GM19324 (cell line): Measurements from ENCODE around the gene PRKCSH.
"Not testable (repeated sequence)": the region's sequence is repeated elsewhere in the genome, so short reads cannot be mapped to it uniquely, and the experiment has no call there.

Experiments
- ATAC-seq: cut with Tn5 transposase; IDR thresholded peaks from one replicate; pipeline ENCODE4 v1.9.1; 2021; ENCODE audit warnings: mild to moderate bottlenecking, moderate library complexity; ENCODE audit not compliant: unreplicated experiment, low FRiP score

PRKCSH gene, protein sequence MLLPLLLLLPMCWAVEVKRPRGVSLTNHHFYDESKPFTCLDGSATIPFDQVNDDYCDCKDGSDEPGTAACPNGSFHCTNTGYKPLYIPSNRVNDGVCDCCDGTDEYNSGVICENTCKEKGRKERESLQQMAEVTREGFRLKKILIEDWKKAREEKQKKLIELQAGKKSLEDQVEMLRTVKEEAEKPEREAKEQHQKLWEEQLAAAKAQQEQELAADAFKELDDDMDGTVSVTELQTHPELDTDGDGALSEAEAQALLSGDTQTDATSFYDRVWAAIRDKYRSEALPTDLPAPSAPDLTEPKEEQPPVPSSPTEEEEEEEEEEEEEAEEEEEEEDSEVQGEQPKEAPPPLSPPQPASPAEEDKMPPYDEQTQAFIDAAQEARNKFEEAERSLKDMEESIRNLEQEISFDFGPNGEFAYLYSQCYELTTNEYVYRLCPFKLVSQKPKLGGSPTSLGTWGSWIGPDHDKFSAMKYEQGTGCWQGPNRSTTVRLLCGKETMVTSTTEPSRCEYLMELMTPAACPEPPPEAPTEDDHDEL

DNA sequence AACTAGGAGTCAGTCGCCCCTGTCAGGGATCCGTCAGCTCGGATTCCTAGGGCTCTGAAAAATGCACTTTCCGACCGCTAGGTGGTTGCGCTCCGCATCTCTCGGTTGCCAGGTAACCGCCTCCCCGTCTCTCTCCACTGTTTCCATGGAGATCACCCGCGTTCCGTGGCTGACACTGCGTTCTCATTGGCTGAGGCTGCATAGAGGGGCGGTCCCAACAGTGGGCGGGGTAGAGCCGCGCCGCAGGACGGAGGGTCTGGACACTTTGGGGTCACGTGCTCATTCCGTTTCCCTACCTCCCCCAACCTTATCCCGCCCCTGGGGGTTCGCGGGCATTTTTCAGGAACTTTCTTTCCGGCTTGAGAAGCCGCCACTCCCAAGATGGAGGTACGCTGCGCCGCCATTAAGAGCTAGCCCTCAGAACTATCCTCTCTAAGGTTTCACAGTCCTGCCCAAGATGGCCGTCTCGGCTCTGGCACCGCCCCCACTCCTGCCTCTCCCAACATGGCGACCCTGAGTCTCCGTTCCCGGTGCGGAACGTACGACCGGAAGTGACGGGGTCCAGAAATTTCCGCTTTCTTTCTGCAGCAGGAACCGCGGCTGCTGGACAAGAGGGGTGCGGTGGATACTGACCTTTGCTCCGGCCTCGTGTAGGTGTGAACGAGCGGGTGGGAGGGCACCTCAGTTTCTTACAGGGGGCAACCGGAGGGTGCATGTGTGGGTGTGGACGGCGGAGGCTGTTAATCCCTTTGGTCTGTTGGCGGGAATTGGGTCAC, at the start of gene PRKCSH, which contains the start of gene ODAD3:
PRKCSH (plus strand) TSS at position 579 of the 776 bp plus-strand sequence. CDS start 483 bp downstream, outside the sequence.
ODAD3 (minus strand) TSS at position 65 of the 776 bp plus-strand sequence. CDS start 105 bp downstream, outside the sequence.
- peak; percentile 91 for ATAC-seq

DNA sequence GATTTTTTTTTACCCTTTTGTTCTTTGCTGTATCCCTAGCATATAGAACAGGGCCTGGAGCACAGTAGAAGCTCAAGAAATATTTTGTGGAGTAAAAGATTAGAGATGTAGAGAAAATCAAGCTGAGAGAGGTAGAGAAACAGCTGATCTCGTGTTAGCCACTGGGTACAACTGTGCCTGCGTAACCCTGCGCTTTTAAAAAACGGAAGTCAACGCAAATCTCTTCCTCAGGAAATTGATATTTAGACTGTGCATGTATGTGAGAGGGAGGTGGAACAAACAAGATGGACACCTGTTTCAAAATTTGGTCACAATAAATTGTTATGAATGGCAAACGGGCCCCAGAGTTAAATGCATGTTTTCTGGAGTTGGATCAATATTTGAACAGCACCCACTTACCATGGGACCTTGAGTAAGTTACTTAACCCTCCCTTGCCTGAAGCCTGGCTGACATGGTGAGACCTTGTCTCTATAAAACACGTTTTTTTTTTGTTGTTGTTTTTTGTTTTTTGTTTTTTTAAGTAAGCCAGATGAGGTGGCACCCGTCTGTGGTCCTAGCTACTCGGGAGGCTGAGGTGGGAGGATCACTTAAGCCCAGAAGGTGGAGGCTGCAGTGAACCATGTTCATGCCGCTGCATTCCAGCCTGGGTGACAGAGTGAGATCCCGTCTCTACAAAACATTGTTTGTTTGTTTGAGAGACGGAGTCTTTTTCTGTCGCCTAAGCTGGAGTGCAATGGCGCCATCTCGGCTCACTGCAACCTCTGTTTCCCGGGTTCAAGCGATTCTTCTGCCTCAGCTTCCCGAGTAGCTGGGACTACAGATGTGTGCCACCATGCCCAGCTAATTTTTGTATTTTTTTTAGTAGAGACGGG, 48.0 kb upstream of the PRKCSH start:
- ATAC-seq: no peak

DNA sequence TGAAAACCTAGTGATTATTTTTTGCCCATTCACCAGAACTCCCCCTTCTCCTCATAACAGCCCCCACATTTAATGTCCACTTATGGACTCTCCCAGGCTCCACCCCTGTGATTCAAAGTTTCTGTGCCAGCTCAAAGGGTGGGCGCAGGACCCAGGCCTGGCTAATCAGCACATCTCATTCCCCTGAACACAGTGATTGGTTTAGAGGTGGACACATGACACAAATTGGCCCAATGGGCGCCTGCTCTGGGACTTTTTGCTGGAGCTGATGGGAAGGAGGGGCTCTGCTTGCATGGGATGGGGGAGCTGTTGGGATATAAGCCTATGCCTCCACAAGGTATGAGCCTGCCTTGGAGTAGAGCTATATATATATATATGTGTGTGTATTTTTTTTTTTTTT, 45.1 kb upstream of the PRKCSH start:
- ATAC-seq: no peak

DNA sequence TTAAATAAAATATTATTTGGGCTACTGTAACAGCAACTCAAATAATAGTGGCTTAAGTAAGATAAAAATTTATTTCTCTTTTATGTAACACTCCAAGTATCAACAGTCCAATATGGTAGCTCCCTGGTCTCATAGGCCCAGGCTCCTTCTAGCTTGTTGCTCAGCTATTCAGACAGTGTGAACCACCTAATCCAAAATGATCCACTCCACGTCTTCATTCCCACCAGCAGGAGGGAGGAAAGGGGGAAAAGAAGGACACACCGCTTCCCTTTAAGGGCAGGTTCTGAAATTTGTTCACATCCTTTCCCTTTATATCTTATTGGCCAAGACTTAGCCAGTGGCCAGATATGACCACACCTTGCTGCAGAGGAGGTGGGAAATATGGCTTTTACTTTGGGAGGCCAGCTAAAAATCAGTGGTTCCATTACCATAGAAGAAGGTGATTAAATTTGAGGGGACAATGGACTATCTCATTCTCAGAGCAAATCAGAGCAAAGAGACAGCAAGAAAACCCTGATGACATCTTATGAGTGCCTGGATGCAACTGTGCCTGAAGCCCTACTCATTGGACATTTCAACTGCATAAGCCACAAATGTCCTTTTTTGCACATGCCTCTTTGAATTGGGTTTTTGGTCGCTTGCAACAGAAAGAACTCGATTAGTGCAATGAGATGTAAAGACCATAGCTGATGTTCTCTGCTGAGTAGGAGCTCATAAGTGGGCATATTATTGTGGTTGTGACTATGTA, 44.3 kb upstream of the PRKCSH start:
- ATAC-seq: no peak

DNA sequence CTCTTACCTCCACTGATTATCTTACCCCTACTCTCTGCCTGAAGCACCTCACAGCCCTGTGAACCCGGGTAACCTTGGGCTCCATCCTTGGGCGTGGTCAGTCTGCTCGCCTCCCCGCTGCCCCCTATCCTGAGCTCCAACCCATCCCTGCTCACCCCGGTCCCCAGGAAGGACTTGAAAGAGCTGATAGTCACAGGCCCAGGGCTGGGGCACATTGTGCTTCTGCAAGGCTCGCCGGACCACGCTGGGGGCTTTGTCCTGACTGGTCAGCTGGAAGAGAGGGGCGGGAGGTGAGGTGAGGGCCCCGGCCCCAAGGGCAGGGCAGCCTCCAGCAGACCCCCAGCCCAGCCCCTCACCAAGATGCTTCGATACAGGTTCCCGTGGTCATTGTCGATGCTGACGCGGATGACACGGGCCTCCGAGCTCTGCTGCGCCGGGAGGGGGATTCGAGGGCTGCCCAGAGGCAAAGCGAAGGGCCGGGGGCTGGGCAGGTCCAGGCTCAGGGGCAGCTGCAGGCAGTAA, 38.3 kb upstream of the PRKCSH start:
- ATAC-seq: no peak

DNA sequence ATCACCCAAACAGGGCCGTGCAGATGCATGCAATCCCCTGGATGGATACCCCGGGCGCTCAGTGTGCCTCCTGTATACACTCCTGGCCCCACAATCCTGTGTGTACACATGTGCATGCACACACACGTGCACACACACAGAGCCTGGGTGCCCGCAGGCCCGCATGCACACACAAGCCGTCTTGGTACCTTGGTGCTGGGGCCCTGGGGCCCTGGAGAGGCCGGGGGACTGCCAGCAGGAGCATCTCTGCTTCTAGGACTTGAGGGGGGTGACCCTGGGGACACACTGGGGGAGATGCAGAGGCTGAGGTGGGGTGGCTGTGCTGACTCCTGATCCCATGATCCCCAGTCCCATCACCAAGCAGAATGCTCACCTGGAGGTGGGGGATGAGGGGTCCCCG, 35.8 kb upstream of the PRKCSH start:
- ATAC-seq: no peak

DNA sequence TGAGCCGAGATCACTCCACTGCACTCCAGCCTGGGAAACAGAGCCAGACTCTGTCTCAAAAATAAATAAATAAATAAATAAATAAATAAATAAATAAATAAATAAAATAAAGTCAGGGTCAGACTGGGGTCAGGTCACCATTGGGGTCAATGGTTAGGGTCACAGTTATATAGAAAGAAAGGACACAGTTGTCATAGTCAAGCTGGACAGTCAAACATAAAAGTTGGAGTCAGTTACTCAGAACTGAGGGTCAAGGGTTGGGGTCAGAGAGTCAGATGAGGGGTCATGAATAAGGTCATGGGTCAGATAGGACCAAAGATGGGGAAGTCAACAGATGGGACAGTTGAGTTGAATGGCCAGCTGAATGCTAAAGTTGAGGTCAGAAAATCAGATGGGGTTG, 34.6 kb upstream of the PRKCSH start:
- ATAC-seq: no peak

DNA sequence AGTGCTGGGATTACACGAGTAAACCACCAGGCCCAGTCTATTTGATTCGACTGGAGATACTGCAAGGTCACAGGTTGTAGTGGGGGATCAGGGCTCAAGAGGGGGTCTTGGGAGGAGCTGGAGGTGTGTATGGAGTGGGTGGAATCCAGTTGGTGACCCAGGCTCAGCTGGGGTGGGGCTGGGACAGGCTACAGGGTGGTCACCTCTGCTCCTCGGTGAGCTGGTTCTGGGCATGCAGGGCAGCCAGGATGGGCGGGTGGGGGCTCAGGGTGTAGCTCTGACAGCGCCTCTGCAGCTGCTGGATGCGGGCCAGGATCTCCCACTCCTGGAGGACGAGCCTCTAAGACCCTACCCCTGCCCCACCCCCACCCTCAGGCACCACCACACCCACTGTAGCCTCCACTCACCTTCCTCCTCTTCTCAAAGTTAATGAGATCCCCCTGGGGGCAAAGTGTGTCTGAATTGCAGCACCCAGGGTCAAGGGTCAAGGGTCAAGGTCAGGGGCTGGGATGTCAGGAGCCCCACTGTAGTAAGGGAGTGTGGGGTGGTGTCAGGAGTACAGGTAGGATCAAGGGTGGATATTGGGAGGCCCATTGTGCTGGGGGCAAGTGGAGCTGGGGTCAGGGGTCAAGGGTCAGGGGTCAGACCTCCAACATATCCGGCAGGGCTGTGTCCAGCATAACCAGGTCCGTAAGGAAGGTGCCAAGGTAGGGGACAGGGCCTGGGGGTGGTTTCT, 33.5 kb upstream of the PRKCSH start:
- no peak for ATAC-seq

DNA sequence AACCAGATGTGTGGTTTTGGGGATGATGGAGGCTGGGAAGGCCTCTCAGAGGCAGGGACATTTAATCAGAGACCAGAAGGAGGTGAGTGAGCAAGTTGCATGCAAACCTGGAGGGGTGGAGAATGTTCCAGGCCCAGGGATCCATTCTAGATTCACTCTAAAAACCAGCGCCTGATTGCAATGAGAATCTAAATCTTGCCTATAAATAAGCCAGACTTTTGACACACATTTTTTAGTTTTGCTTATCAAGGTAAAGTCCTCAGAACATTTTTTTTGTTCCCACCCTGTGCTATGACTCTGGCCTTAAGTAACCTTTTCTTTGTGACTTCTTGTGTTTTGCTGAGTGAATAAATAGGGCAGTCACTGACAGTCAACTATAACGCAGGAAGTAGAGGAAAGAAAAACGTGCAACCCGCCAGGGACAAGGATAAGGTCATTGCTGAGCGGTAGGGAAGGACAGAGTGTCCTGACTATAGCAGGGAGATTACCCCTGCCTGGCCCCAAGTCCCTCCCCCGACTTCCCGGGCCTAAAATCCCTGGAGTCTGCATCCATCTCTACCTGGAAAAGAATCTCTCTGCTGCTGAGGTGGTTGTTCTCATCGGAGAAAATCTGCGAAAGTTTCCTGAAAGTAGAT, 30.7 kb upstream of the PRKCSH start:
- no peak for ATAC-seq

DNA sequence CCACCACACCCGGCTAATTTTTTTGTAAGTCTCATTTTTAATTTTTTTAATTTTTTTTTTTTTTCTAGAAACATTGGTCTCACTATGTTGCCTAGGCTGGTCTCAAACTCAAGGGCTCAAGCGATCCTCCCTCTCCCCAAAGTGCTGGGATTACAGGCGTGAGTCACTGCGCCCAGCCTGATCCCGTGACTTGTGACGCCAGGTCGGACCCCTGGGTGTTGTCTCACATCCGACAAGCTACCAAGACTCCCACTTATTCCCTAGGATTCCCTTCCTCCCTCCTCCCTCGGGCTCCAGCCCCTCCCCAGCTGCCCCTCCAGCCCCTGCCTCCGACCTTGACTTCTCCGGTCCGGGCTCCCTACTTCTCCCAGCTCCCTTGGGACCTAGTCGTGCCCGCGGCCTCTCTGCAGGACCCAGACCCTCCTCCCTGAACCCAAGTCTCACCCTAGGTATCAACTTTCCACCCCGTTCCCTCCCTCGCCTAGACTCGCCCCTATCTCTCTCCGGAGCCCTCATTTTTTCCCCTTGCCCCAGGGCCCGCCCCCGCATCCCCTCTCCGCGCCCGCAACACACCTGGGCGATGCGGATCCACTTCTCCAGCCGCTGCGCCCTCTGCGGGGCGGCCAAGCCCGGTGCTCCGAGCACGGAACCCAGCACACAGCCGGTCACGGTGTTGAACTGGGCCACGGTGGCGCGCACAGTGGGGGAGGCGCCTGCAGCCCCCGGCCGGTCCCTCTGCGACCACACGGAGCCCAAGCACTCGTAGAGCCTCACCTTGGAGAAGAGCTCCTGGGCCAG, 29.4 kb upstream of the PRKCSH start:
- ATAC-seq: no peak

DNA sequence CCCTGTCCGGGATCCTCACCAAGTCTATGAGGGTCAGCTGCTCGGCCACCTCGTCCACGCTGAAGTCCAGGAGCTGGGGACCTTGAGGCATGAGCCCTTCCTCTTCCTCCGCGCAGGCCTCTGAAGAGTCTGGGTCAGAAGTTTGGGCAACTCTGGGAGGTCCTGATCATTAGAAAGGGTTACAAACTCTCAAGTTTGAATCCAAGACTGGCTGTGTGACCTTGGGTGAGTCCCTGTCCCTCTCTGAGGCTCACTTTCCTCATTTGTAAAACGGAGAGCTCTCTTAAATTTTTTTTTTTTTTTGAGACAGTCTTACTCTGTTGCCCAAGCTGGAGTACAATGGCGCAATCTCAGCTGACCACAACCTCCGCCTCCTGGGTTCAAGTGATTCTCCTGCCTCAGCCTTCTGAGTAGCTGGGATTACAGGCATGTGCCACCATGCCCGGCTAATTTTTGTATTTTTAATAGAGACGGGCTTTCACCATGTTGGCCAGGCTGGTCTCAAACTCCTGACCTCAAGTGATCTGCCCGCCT, 28.7 kb upstream of the PRKCSH start:
- not testable (repeated sequence) for ATAC-seq

DNA sequence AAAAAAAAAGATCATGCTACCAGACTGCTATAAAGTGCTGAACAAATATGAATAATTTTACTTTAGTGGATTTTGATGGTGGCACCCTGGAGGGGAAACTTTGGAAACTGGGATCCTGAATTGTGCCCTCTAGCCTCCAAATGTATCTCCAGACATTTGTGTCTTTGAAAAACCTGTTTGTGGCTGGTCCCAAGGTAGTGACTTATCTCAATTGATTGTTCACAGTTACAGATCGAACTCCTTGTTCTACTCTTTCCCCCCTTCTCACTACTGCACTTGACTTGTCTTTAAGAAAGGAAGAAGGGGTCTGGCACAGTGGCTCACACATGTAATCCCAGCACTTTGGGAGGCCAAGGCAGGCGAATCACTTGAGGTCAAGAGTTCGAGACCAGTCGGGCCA, 26.8 kb upstream of the PRKCSH start:
- ATAC-seq: no peak

DNA sequence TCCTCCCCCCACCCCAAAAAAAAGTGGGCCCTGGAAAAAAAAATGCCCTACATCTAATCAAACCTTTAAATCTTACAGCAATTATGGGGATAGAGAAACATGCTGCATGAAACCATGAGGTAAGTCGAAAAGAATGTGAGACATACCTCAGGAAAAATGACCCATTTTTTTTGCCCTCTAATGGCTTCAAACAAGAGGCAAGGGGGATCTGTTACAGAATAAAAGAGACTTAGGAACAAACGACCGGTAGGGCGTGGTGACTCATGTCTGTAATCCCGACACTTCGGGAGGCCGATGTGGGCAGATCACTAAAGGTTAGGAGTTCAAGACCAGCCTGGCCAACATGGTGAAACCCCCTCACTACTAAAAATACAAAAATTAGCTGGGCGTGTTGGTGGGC, 24.8 kb upstream of the PRKCSH start:
- ATAC-seq: no peak

DNA sequence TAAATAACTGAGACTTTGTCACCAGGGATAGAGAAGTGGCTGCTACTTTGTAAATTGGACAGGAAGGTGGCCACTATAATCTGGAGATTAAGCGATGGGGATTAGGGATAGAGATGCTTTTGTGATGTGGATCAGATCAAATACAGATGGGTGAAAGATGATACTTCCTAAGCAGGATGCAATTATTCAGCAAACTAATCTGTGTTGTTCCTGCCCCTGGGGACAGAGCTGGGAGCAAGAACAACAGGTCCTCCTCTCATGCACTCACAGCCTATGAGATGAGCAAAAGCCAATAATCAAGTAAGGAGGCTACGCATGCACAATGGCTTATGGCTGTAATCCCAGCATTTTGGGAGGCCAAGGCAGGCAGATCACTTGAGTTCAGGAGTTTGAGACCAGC, 20.9 kb upstream of the PRKCSH start:
- ATAC-seq: no peak

DNA sequence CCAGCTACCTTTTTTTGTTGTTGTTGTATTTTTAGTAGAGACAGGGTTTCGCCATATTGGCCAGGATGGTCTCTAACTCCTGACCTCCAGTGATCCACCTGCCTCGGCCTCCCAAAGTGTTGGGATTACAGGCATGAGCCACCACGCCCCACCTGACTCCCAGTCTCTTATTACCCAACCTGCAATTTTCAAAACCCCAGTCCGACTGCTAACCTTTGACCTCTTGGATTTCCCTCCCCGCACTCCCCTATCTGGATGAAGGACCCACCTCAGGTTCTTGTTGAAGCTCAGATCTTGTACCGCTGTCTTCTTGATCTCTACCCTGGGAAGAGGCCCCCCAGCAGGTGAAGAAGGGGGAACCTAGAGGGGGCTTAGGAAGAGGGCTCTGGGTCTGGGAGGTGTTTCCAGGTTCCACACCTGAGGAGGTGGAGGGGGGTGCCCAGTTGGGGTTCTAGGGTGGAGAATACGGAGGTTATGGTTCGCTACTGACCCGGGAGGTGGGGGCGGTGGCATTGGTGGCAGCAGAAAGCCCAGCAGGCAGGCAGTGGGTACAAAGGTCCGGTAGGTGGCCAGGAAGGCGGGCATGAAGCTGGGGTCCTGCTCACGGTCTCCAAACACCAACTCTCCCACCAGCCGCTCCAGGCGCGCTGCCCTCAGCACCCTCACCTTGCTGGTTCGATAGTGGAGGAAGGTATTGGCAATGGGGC, 18.9 kb upstream of the PRKCSH start:
- ATAC-seq: no peak

DNA sequence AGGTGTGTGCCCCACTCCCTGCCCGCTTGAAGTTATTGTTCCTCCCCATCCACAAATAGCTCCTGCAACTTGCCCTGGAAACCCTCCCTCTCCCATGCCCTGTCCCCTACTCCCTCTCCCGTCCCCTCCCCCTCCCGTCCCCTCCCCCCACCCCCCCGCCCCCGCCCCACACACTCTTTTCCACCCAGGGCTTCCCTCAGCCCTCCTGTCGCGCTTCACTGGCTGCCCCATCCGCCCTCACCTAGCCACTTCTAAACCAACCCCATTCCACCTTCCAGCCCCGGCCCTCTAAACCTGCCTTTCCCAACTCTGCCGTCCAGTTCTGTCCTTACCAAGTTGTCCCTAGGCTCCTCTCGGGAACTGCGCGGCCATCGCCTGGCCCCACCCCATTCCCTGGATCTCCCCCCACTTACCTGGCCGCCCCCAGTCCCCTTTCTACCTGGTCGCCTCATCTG, 17.3 kb upstream of the PRKCSH start:
- ATAC-seq: no peak
